Measurements from ENCODE around the gene PCSK4. TPM values are rescaled to one million over a fixed set of nuclear protein-coding genes. Genes with fewer than 3 reads are reported as not detected.

Gene PCSK4
- total and polyA plus RNA-seq, 2 donors from 2014 or later: 5.3 to 5.5 TPM

- DNase-seq: peak in 3 of 5 donors; percentile 50 to 76 (median 53)
- peaks cover 23% of the 10 kb centered on the region for H3K27me3 ChIP-seq (ENCODE audit: control insufficient read depth, insufficient read depth, low read length)
- no peaks in the 10 kb centered on the region for H3K9me3 ChIP-seq (ENCODE audit: control insufficient read depth in 2 of 3, insufficient read depth in 1 of 3, low read length in 3 of 3)
- no peak overlapping the region for H3K9ac ChIP-seq (ENCODE audit: low read length in 3 of 3)
- TF ChIP-seq CTCF (IDR thresholded peaks at IDR 0.05; ENCODE audit: borderline replicate concordance, extremely low read depth, insufficient read depth): no peak
- no peak overlapping the region for H3K4me3 ChIP-seq (ENCODE audit: low read length in 3 of 3)
- intact Hi-C loops (cut with DNase I): no loop called here
- peaks cover 0 to 31% (median 4%) of the 10 kb centered on the region in 3 donors for H3K4me1 ChIP-seq (ENCODE audit: control insufficient read depth in 2 of 3, insufficient read depth in 2 of 3, low read depth in 1 of 3, low read length in 3 of 3)
- H3K27ac ChIP-seq (ENCODE audit: low read depth in 2 of 2, low read length in 2 of 2): no peak overlapping the region
- no peaks in the 10 kb centered on the region for H3K36me3 ChIP-seq (ENCODE audit: control insufficient read depth in 2 of 3, insufficient read depth in 3 of 3, low read length in 3 of 3)
- FAIRE-seq: no peak
Measured at GRCh38 chr19:1469255-1470054, 20.7 kb downstream of the PCSK4 start.

- no peak for TF ChIP-seq CTCF (IDR thresholded peaks at IDR 0.05; ENCODE audit: borderline replicate concordance, extremely low read depth, insufficient read depth)
- Histone ChIP-seq H3K27ac (ENCODE audit: low read depth in 2 of 2, low read length in 2 of 2) (no peak overlapping the region), H3K9me3 (ENCODE audit: control insufficient read depth in 2 of 3, insufficient read depth in 1 of 3, low read length in 3 of 3) (no peaks in the 10 kb centered on the region), H3K4me3 (ENCODE audit: low read length in 3 of 3) (no peak overlapping the region), H3K9ac (ENCODE audit: low read length in 3 of 3) (no peak overlapping the region), H3K4me1 (ENCODE audit: control insufficient read depth in 2 of 3, insufficient read depth in 2 of 3, low read depth in 1 of 3, low read length in 3 of 3) (peaks cover 0 to 31% (median 4%) of the 10 kb centered on the region in 3 donors), H3K27me3 (ENCODE audit: control insufficient read depth, insufficient read depth, low read length) (peaks cover 25% of the 10 kb centered on the region), H3K36me3 (ENCODE audit: control insufficient read depth in 2 of 3, insufficient read depth in 3 of 3, low read length in 3 of 3) (no peaks in the 10 kb centered on the region)
- intact Hi-C loops (cut with DNase I): no loop called here
- peak in 2 of 5 donors; percentile 64 to 80 for DNase-seq
- no peak for FAIRE-seq
Measured at GRCh38 chr19:1468821-1469254, 21.3 kb downstream of the PCSK4 start.

- no peak for FAIRE-seq
- Histone ChIP-seq H3K27me3 (ENCODE audit: control insufficient read depth, insufficient read depth, low read length) (peaks cover 25% of the 10 kb centered on the region), H3K4me1 (ENCODE audit: control insufficient read depth in 2 of 3, insufficient read depth in 2 of 3, low read depth in 1 of 3, low read length in 3 of 3) (peaks cover 0 to 31% (median 4%) of the 10 kb centered on the region in 3 donors)
Measured at GRCh38 chr19:1468274-1468820, 21.8 kb downstream of the PCSK4 start.

More at GRCh38 chr19:1468274-1468820, 21.8 kb downstream of the PCSK4 start:
- TF ChIP-seq CTCF (IDR thresholded peaks at IDR 0.05; ENCODE audit: borderline replicate concordance, extremely low read depth, insufficient read depth): no peak
- intact Hi-C loops (cut with DNase I): no loop called here
- no peak overlapping the region for H3K9ac ChIP-seq (ENCODE audit: low read length in 3 of 3)
- DNase-seq: peak in 2 of 5 donors; percentile 50 to 73
- H3K9me3 ChIP-seq (ENCODE audit: control insufficient read depth in 2 of 3, insufficient read depth in 1 of 3, low read length in 3 of 3): no peaks in the 10 kb centered on the region
- H3K36me3 ChIP-seq (ENCODE audit: control insufficient read depth in 2 of 3, insufficient read depth in 3 of 3, low read length in 3 of 3): no peaks in the 10 kb centered on the region
- no peak overlapping the region for H3K4me3 ChIP-seq (ENCODE audit: low read length in 3 of 3)
- H3K27ac ChIP-seq (ENCODE audit: low read depth in 2 of 2, low read length in 2 of 2): no peak overlapping the region
